ENCODE results near the gene RFPL3.

DNA sequence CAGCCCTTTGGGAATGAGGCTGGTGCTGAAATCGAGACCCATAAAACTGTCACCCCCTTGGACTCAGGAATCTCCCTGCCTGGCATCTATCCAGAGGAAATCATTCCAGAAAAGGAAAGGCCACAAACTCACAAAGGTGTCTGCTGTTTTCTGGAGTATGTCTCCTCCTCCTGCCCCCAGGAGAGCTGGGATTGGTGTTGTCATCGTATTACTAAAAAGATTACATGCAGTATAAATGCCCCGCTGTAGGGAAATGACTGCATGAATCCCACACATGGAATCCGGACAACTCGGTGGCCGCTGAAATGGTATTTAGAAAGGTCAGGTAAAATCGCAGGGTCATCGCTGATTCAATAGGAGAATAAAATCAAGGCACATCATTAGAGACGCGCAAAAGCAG is 18.9 kb upstream of the RFPL3 start:
- TF ChIP-seq, protein P1, sequence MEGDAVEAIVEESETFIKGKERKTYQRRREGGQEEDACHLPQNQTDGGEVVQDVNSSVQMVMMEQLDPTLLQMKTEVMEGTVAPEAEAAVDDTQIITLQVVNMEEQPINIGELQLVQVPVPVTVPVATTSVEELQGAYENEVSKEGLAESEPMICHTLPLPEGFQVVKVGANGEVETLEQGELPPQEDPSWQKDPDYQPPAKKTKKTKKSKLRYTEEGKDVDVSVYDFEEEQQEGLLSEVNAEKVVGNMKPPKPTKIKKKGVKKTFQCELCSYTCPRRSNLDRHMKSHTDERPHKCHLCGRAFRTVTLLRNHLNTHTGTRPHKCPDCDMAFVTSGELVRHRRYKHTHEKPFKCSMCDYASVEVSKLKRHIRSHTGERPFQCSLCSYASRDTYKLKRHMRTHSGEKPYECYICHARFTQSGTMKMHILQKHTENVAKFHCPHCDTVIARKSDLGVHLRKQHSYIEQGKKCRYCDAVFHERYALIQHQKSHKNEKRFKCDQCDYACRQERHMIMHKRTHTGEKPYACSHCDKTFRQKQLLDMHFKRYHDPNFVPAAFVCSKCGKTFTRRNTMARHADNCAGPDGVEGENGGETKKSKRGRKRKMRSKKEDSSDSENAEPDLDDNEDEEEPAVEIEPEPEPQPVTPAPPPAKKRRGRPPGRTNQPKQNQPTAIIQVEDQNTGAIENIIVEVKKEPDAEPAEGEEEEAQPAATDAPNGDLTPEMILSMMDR (tag by site-specific recombination; IDR thresholded peaks at IDR 0.05): no peak
- no peak for TF ChIP-seq ZFP69B (tag by site-specific recombination; IDR thresholded peaks at IDR 0.05)
- TF ChIP-seq BCL11A (tag by site-specific recombination; IDR thresholded peaks at IDR 0.05; ENCODE audit: low read depth): no peak
- no peak for TF ChIP-seq ZXDB (tag by site-specific recombination; IDR thresholded peaks at IDR 0.05)
- no peak for TF ChIP-seq ZNF677 (tag by site-specific recombination; IDR thresholded peaks at IDR 0.05)
- TF ChIP-seq, protein P2, sequence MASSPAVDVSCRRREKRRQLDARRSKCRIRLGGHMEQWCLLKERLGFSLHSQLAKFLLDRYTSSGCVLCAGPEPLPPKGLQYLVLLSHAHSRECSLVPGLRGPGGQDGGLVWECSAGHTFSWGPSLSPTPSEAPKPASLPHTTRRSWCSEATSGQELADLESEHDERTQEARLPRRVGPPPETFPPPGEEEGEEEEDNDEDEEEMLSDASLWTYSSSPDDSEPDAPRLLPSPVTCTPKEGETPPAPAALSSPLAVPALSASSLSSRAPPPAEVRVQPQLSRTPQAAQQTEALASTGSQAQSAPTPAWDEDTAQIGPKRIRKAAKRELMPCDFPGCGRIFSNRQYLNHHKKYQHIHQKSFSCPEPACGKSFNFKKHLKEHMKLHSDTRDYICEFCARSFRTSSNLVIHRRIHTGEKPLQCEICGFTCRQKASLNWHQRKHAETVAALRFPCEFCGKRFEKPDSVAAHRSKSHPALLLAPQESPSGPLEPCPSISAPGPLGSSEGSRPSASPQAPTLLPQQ (tag by site-specific recombination; IDR thresholded peaks at IDR 0.05): no peak
- TF ChIP-seq ZBTB21 (tag by site-specific recombination; IDR thresholded peaks at IDR 0.05): no peak
